GM12878 (cell line): ENCODE measurements around the gene LONRF2. TPM values are rescaled to one million over a fixed set of nuclear protein-coding genes. Genes with fewer than 3 reads are reported as not detected.

Source experiments
- ATAC-seq: fragments of 200-7000 bp; cut with Tn5 transposase; 3 replicates; pipeline ENCODE4 v1.9.1; 2020; ENCODE audit warnings: mild to moderate bottlenecking, moderate library complexity
- BruUV-seq: library from RNA; stranded (reverse); fragments of 400-500 nt; replicated peaks from 2 replicates; lab custom pipeline; 2021; lab: Mats Ljungman, UMichigan
- CTCF ChIA-PET: fragments of 300-600 bp; sonication (Branson Sonifier 250); formaldehyde crosslinking; extraction: SDS; loops from one replicate; lab custom pipeline; 2021; ENCODE audit warnings: inconsistent platforms; lab: Yijun Ruan, JAX
- POLR2A ChIA-PET: fragments of 350-600 bp; formaldehyde crosslinking; extraction: SDS; loops from one replicate; lab custom pipeline; 2021; ENCODE audit warnings: inconsistent platforms; lab: Charles Lee
- RAD21 ChIA-PET: fragments of 300-600 bp; sonication (Branson Sonifier 250); formaldehyde crosslinking; loops from one replicate; lab custom pipeline; 2023; ENCODE audit warnings: antibody characterized with exemption; ENCODE audit not compliant: unreplicated experiment; lab: Charles Lee
- SMC1A ChIA-PET: fragments of 300-600 bp; sonication (Branson Sonifier 250); formaldehyde crosslinking; loops from one replicate; lab custom pipeline; 2023; ENCODE audit not compliant: unreplicated experiment, uncharacterized antibody; lab: Charles Lee
- DNase-seq: peaks from one replicate; pipeline ENCODE4 v3.0.0-alpha.2; 2011; ENCODE audit warnings: low read depth, low spot score
- FAIRE-seq: peaks from 3 replicates; lab custom pipeline; 2011; peaks lifted over from hg19 to GRCh38; lab: Jason Lieb, UNC
- H2AFZ ChIP-seq: 2 replicates; pipeline ENCODE4 v1.6.0; 2011; ENCODE audit warnings: low read depth, low read length, control low read depth; ENCODE audit not compliant: control insufficient read depth
- H3K27ac ChIP-seq: 2 replicates; pipeline ENCODE4 v1.5.1; 2011; ENCODE audit warnings: control low read depth; ENCODE audit not compliant: control insufficient read depth, insufficient read depth
- H3K27me3 ChIP-seq, 2 experiments: replicated peaks in 1 of 2; 2 replicates each; pipeline versions ENCODE4 v1.6.0 to v1.6.1; 2011; ENCODE audit warnings: low read length in 1 of 2; ENCODE audit not compliant: control insufficient read depth in 2 of 2, insufficient read depth in 2 of 2
- H3K36me3 ChIP-seq, 2 experiments: 2 replicates each; pipeline ENCODE4 v1.5.1; 2011; ENCODE audit warnings: low read length in 1 of 2; ENCODE audit not compliant: control insufficient read depth in 2 of 2, insufficient read depth in 2 of 2
- H3K4me1 ChIP-seq: 2 replicates; pipeline ENCODE4 v1.6.1; 2011; ENCODE audit warnings: mild to moderate bottlenecking, low read length, moderate library complexity, mixed read lengths; ENCODE audit not compliant: control insufficient read depth, insufficient read depth
- H3K4me2 ChIP-seq: 2 replicates; pipeline ENCODE4 v1.6.0; 2011; ENCODE audit warnings: control low read depth; ENCODE audit not compliant: control insufficient read depth, insufficient read depth
- H3K4me3 ChIP-seq: fragments of 200-600 bp; sonication (generic); 2 replicates; pipeline ENCODE4 v1.5.1; 2016
- H3K79me2 ChIP-seq: 2 replicates; pipeline ENCODE4 v1.6.0; 2011; ENCODE audit warnings: low read length; ENCODE audit not compliant: control insufficient read depth, insufficient read depth
- H3K9ac ChIP-seq: 2 replicates; pipeline ENCODE4 v1.8.0; 2011; ENCODE audit warnings: low read length, control low read depth, mixed read lengths; ENCODE audit not compliant: control insufficient read depth, insufficient read depth
- H3K9me3 ChIP-seq: replicated peaks from 3 replicates; pipeline ENCODE4 v1.5.1; 2011; ENCODE audit warnings: mild to moderate bottlenecking, low read length; ENCODE audit not compliant: control insufficient read depth, insufficient read depth
- H4K20me1 ChIP-seq: 2 replicates; pipeline ENCODE4 v1.6.0; 2011; ENCODE audit not compliant: control insufficient read depth, insufficient read depth
- ATF2 ChIP-seq: IDR thresholded peaks from 2 replicates; pipeline ENCODE4 v1.6.1; 2012; ENCODE audit warnings: low read length, inconsistent platforms
- BMI1 ChIP-seq: fragments of 450-650 bp; IDR thresholded peaks from 2 replicates; pipeline ENCODE4 v1.6.1; 2016; ENCODE audit warnings: mild to moderate bottlenecking, moderate library complexity, borderline replicate concordance
- CEBPZ ChIP-seq: fragments of 150-350 bp; IDR thresholded peaks from 2 replicates; pipeline ENCODE4 v1.6.1; 2016; ENCODE audit warnings: low read depth, low read length
- CREB1 ChIP-seq: IDR thresholded peaks from 2 replicates; pipeline ENCODE4 v1.6.1; 2012; ENCODE audit warnings: low read depth, mild to moderate bottlenecking, inconsistent platforms
- E2F4 ChIP-seq: IDR thresholded peaks from 2 replicates; pipeline ENCODE4 v1.6.1; 2012; ENCODE audit warnings: low read depth, low read length, improper control_type of control experiment
- FOXK2 ChIP-seq: fragments of 450-650 bp; IDR thresholded peaks from 2 replicates; pipeline ENCODE4 v1.6.1; 2017; ENCODE audit warnings: mild to moderate bottlenecking, moderate library complexity
- HSF1 ChIP-seq: fragments of 150-350 bp; IDR thresholded peaks from 2 replicates; pipeline ENCODE4 v1.6.1; 2014; ENCODE audit warnings: mild to moderate bottlenecking, low read depth, low read length
- MEF2A ChIP-seq: IDR thresholded peaks from 2 replicates; pipeline ENCODE4 v1.6.1; 2011; ENCODE audit warnings: low read depth, mild to moderate bottlenecking, low read length, moderate library complexity; ENCODE audit not compliant: insufficient read depth
- NFXL1 ChIP-seq: fragments of 450-650 bp; IDR thresholded peaks from 2 replicates; pipeline ENCODE4 v1.6.1; 2017; ENCODE audit warnings: antibody characterized with exemption, mild to moderate bottlenecking, borderline replicate concordance
- NR2C1 ChIP-seq: fragments of 450-650 bp; IDR thresholded peaks from 2 replicates; pipeline ENCODE4 v1.6.1; 2017; ENCODE audit warnings: antibody characterized with exemption, mild to moderate bottlenecking, moderate library complexity
- PML ChIP-seq: IDR thresholded peaks from 2 replicates; pipeline ENCODE4 v1.6.1; 2012; ENCODE audit warnings: low read length, inconsistent platforms
- RAD51 ChIP-seq: fragments of 450-650 bp; IDR thresholded peaks from 2 replicates; pipeline ENCODE4 v1.6.1; 2016; ENCODE audit warnings: moderate library complexity, mild to moderate bottlenecking, inconsistent platforms
- RB1 ChIP-seq: fragments of 450-650 bp; formaldehyde crosslinking; IDR thresholded peaks from 2 replicates; pipeline ENCODE4 v1.6.1; 2017; ENCODE audit warnings: mild to moderate bottlenecking, borderline replicate concordance
- ZBED1 ChIP-seq: IDR thresholded peaks from 2 replicates; pipeline ENCODE4 v1.6.1; 2016; ENCODE audit warnings: borderline replicate concordance
- ZBTB33 ChIP-seq: fragments of 450-650 bp; IDR thresholded peaks from 2 replicates; pipeline ENCODE4 v1.6.1; 2017; ENCODE audit warnings: mild to moderate bottlenecking
- WGBS: methylation state at CpG from one replicate; pipeline ENCODE4 v1.1.6; 2016; ENCODE audit warnings: low lambda C conversion rate; ENCODE audit not compliant: insufficient replicate concordance, insufficient coverage; ENCODE audit errors: missing lambda C conversion rate; 5-methylcytosine and 5-hydroxymethylcytosine counted together
- in situ Hi-C: fragments of 300-500 bp; cut with MboI; formaldehyde crosslinking; loops from 9 replicates; pipeline ENCODE4 v1.14.3; 2018; ENCODE audit warnings: mixed read lengths
- intact Hi-C: fragments of 100-400 bp; cut with micrococcal nuclease; formaldehyde crosslinking; loops from one replicate; pipeline ENCODE4 v1.14.2; 2022; ENCODE audit not compliant: unreplicated experiment
- polyA plus RNA-seq, 11 experiments: library from polyadenylated mRNA; depleted of rRNA in 4 of 11; unstranded in 6 of 11; stranded (reverse) in 5 of 11; fragments of >200 nt; fragmentation: Nextera tagmentation in 4 of 11; fragmentation: Illumina TruSeq in 1 of 11; extraction: Ambion mirVana in 4 of 11; extraction: Trizol in 1 of 11; gene quantifications; 1 replicate in 1 of 11; 2 replicates in 10 of 11; pipeline versions ENCODE4 v1.2.1 to v1.2.3, GENCODE V29; 2011 to 2016; ENCODE audit warnings: inconsistent platforms in 2 of 11, missing spikeins in 2 of 11, low read depth in 1 of 11
- total RNA-seq, 4 experiments: library from RNA; depleted of rRNA in 3 of 4; stranded (reverse); fragments of >200 nt in 3 of 4; fragmentation: Illumina TruSeq in 1 of 4; extraction: Trizol in 1 of 4; gene quantifications; 2 replicates each; pipeline versions ENCODE4 v1.2.1 to v1.2.3, GENCODE V29; 2013 to 2021

The LONRF2 gene
- total and polyA plus RNA-seq, 10 of the 15 experiments (the other 5 are each of a cell fraction or from before 2014, with no cell fraction given), result under 0.01 to 0.04 (median 0.01) TPM; not detected in 4

- no peak for TF ChIP-seq ATF2
- TF ChIP-seq CREB1, result no peak
These were observed 65.5 kb downstream of the LONRF2 start (continued) for GRCh38 chr2:100256849-100257248.

- no peak overlapping the region for H2AFZ ChIP-seq
- no peaks in the 10 kb centered on the region; the same call in 2 of the 3 replicates for H3K9me3 ChIP-seq
- H3K27ac ChIP-seq, result no peak overlapping the region
- ChIA-PET SMC1A (no interaction called here), POLR2A (no interaction called here), CTCF (no interaction called here), RAD21 (no interaction called here)
- no peak overlapping the region for H3K4me3 ChIP-seq
- in situ Hi-C loops (no loop called here), intact Hi-C loops (no loop called here)
- BruUV-seq, result no TSS peak
- H4K20me1 ChIP-seq, result no peaks in the 10 kb centered on the region; the same call in 1 of the 2 replicates
- no peak overlapping the region for H3K4me2 ChIP-seq
- H3K36me3 ChIP-seq, result no peaks in the 10 kb centered on the region
- H3K79me2 ChIP-seq, result no peaks in the 10 kb centered on the region
- 37% methylated on average over 11 of the region's 11 CpGs for WGBS
- DNase-seq (no peak), FAIRE-seq (no peak), ATAC-seq (no peak)
- H3K27me3 ChIP-seq, result no peaks in the 10 kb centered on the region; a peak in 1 of 4 replicates
- no peaks in the 10 kb centered on the region for H3K4me1 ChIP-seq
- H3K9ac ChIP-seq, result no peak overlapping the region
- no peak for TF ChIP-seq RB1
- no peak for TF ChIP-seq PML
- TF ChIP-seq NFXL1, result no peak
- TF ChIP-seq ZBED1, result no peak
- TF ChIP-seq BMI1, result no peak
- TF ChIP-seq HSF1, result no peak
- TF ChIP-seq NR2C1, result no peak
- TF ChIP-seq E2F4, result no peak
- no peak for TF ChIP-seq RAD51
- no peak for TF ChIP-seq MEF2A
- no peak for TF ChIP-seq FOXK2
- TF ChIP-seq CEBPZ, result no peak
- TF ChIP-seq ZBTB33, result no peak
These were observed 65.9 kb downstream of the LONRF2 start for GRCh38 chr2:100256416-100256815.
